ENCODE results near the gene C1orf167. TPM values are rescaled to one million over a fixed set of nuclear protein-coding genes. Genes with fewer than 3 reads are reported as not detected.

Gene C1orf167
- polyA plus RNA-seq, 4 donors = 0.10 to 0.15 TPM; not detected in 2

DNA sequence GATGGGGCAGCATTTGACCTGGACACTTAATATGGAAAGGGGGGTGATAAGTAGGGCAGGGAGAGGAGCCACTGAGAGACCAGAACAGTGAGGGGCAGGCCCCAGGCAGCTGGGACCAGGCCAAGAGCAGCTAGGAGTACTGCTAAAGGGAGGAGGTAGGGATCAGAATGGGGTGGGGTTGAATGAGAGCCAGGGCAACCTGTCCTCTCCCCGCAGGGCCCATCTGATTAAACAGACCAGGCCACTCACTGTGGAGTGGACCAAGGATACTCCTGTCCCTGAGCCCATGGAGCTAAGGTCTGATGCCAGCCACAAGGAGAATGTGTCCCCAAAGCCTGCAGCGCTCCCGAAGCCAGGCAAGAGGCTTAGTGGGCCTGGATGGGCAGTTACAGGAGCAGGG lies 2.1 kb downstream of the C1orf167 start:
- no peak for DNase-seq (ENCODE audit: low read depth in 4 of 4, low spot score in 3 of 4)

DNA sequence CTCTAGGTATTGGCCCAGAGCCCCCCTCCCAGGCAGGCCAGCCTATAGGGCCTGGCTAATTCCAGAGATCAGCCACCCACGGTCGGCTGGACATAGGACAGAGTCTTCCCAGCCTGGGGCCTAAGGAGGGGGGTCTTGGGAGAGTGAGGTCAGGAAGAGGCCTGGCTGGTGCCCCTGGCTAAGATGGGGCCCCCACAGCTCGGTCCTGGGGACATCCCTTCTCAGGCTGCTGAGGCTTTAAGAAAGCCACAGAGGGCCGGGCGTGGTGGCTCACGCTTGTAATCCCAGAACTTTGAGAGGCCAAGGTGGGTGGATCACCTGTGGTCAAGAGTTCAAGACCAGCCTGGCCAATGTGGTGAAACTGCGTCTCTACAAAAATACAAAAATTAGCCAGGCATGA lies 2.5 kb downstream of the C1orf167 start:
- DNase-seq (ENCODE audit: low read depth in 4 of 4, low spot score in 3 of 4) = no peak

DNA sequence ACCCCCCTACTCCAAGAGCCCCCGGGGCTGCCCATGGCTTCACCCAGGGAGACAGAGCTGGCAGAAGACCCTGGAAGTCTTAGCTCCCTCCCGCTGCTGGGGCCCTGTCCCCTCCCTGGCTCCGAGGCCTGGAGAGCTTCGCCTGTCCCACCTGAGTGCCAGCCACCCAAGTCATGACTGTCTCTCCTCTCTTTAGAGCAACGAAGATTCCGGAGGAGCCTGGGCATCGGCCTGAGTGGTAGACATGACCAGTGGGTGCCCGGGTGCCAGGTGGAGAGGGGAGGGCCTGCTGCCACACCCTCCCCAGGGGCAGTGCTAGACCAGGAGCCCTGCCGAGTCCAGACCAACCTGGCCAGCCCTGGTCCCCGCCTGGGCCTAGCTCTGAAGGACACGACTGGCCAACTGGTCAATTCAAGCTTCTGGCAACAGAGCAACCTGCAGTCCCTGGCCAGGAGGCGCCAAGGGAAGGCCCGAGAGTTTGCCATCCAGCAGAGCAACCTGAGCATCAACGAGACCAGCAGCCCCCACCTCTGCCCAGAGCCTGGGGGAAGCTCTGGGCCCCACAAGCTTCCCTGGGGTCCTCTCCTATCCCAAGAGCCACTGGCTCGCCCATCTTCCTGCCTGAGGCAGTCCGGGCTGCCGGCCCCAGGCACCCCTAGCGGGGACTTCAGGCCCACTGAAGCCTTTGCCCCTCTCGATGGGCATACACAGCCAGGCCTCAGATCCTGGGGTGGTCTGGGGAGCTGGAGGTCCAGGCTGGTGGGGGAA lies 3.9 kb downstream of the C1orf167 start:
- no peak for DNase-seq (ENCODE audit: low read depth in 4 of 4, low spot score in 3 of 4)

DNA sequence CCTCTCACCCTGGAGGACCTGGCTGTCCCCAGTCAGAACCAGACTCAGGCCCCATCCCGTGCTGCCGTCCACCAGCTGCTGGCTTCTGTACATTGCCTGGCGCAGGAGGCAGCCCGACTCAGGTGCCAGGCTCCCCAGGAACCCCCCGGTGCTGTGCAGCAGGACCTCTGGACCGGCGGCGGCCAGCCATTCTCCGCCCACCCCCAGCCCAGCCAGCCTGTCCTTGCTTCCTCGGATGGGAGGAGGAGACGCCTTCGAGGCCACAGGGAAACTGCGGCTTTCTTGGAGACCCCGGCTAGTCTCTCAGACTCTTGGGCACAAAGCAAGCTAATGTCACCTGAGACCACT lies 4.4 kb downstream of the C1orf167 start:
- DNase-seq (ENCODE audit: low read depth in 4 of 4, low spot score in 3 of 4) = no peak

DNA sequence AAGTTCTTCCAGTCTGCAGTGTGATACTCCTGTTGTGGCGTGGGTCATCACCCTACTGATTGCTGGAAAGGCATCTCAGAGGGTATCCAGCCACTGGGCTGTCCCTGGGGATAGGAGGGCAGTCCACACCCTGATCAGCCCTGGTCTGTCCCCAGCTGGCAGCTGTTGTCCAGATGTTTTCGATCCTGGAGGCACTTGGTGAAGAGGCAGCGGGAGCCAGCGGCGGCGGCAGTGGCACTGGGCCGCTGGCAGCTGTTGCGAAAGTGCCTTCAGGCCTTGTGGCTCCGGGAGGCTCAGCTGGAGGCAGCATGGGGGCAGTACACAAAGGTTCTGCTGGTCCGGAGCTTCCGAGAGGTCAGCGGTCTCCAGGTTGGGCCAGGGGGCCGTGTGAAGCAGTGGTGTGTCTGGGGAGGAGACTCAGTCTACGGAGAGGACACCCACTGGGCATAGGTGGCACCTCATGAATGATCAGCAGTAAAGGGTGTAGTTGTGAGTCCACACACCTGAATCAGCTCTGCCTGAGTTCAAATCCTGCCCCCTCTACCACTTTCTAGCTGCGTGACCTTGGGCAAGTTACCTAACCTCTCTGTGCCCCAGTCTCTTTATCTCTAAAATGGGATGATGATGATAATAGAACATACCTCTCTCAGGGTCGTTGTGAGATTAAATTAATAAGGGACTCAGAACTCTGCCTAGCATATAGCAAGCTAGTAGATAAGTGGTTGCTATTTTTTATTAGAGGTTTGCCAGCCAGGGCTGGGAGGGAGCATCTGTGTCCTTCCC lies 6.1 kb downstream of the C1orf167 start:
- DNase-seq (ENCODE audit: low read depth in 4 of 4, low spot score in 3 of 4) = no peak

DNA sequence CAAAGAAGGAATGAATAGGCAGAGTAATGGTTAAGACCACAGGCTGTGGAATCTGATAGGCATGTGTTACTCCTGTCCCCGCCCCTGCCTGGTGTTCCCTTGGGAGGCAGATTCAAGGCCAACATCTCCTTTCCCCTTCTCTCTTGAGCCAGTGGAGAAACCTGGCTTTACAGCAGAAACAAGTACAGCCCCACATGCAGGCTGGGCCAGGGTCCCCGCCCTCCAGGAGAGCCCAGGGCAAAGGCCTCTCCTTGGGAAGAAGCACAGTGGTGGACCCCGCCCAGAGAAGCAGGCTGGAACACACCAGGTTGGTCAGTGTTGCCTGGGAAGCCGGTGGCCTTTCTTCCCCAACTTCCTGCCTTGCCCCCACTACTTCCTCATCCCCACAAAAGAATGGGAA lies 6.8 kb downstream of the C1orf167 start:
- DNase-seq (ENCODE audit: low read depth in 4 of 4, low spot score in 3 of 4) = no peak

DNA sequence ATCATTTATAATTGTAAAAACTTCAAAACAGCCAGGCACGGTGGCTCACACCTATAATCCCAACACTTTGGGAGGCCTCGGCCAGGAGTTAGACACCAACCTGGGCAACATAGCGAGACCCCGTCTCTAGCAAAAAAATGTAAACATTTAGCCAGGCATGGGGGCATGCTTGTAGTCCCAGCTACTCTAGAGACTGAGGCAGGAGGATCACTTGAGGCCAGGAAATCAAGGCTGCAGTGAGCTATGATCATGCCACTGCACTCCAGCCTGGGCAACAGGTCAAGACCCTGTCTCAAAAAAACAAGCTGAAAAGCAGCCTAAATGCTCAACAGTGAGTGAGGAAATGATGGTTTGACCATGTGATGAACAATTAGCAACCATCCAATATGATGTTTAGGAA lies 7.3 kb downstream of the C1orf167 start:
- DNase-seq (ENCODE audit: low read depth in 4 of 4, low spot score in 3 of 4) = no peak

DNA sequence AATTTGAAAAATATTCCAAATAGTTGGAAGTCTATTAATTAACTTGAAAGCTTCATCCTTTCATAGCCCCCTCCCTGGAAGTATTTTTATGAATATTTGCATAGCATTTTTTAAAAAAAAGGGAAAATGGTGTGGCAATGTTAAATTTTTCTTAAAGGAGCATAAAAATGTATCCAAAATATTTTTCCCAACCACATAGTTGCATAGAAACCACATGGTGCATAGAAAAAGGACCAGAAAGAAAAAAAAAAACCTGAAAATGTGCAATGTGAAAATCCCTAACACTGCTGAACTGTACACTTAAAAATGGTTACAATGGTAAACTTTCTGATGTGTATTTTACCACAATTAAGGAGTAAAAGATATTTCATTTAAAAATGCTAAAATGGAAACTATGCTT lies 8.0 kb downstream of the C1orf167 start:
- no peak for DNase-seq (ENCODE audit: low read depth in 4 of 4, low spot score in 3 of 4)

DNA sequence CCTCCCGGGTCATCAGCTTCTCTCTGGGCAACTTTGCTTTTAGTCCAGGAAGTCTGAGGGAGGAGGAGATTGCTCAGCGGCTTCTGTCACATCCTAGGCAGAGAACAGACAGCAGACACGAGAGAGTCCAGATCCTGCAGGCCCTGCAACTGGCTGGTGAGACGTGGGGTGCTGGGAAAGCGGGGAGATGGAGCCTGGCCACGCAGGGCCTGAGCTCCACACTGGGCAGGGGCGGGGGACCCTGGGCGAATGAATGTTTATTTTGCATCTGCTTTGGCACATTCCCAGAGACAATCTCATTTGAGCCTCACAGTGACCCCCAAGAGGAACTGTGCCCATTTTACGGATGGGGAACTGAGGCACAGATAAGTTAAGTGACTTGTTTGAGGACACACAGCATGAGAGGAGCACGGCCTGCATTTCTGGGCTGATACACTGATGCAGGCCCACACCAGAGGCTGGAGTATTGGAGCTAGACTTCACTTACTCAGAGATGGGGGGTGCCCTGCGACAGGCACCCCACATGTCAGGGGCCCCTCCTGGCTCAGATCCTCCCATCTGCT lies 9.6 kb downstream of the C1orf167 start:
- no peak for DNase-seq (ENCODE audit: low read depth in 4 of 4, low spot score in 3 of 4)

DNA sequence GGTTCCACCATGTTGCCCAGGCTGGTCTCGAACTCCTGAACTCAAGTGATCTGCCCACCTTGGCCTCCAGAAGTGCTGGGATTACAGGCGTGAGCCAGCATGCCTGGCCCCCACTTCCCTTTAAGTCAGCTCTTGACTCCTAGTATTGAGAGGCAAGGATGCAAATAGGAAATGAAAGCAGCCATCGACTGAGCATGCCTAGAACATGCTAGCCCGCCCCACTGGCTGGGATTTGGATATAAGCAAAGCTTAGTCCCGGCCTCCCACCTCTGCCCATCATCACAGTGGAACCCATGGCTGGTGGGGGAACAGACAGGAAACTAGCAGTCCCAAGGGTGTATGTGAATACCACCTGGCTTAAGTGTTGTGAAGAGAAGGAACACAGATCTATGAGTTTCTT lies 10.5 kb downstream of the C1orf167 start:
- no peak for DNase-seq (ENCODE audit: low read depth in 4 of 4, low spot score in 3 of 4)

DNA sequence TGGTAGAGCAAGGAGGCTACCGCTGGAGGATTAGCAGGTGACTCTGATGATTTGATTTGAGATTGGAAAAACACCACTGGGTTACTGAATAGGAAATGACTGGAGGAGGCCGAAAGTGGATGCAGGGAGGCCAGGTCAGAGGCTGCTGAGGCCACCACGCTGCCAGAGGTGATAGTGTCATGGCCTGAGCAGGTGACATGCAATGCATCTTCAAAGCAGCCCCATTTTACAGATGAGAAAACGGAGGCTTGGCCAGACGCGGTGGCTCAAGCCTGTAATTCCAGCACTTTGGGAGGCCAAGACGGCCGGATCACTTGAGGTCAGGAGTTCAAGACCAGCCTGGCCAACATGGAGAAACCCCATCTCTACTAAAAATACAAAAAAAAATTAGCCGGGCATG lies 12.8 kb downstream of the C1orf167 start:
- DNase-seq (ENCODE audit: low read depth in 4 of 4, low spot score in 3 of 4) = no peak

DNA sequence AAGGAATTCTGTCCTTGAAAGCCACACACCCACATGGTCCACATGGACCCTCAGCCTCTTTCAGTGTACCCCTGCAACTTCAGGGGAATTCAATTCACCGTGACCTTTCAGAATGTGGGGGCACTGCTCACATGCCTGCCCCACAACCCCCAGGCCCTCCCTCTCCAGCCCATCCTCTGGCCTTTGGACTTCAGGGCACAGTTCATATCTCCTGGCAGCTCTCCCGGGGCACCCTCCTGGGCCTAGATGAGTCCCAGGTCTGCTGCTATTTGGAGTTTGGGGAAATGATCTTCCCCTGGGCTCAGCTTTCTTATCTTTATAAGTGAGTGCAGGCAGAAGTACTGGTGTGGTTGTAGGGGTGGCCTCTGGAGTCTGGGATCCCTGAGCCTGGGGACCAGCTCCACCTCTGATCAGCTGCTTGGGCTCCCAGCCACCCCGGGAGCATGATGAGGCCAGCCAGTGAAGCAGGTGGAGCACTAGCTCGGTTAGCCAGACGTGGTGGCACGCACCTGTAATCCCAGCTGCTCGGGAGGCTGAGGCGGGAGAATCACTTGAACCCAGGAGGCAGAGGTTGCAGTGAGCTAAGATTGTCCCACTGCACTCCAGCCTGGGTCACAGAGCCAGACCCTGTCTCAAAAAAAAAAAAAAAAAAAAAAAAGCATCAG lies 15.8 kb downstream of the C1orf167 start:
- no peak for DNase-seq (ENCODE audit: low read depth in 4 of 4, low spot score in 3 of 4)

DNA sequence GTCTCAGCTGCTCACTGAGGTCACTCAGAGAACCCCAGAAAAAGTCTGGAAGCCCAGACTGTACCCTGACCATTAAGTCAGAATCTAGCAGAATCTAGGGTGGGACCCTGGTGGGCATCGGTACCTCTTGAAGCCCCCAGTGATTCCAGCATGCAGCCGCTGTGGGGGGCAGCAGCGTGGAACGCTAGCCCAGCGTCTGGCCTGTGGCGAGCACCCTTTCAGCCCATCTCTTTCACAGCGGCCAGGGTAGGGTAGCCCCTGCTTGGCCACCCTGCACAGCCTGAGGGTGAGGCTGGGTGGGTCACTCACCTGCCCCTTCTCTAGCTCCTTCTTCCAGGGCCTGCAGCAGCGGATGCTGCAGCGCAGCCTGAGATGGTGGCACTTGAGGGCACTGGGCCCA lies 16.3 kb downstream of the C1orf167 start:
- no peak for DNase-seq (ENCODE audit: low read depth in 4 of 4, low spot score in 3 of 4)

DNA sequence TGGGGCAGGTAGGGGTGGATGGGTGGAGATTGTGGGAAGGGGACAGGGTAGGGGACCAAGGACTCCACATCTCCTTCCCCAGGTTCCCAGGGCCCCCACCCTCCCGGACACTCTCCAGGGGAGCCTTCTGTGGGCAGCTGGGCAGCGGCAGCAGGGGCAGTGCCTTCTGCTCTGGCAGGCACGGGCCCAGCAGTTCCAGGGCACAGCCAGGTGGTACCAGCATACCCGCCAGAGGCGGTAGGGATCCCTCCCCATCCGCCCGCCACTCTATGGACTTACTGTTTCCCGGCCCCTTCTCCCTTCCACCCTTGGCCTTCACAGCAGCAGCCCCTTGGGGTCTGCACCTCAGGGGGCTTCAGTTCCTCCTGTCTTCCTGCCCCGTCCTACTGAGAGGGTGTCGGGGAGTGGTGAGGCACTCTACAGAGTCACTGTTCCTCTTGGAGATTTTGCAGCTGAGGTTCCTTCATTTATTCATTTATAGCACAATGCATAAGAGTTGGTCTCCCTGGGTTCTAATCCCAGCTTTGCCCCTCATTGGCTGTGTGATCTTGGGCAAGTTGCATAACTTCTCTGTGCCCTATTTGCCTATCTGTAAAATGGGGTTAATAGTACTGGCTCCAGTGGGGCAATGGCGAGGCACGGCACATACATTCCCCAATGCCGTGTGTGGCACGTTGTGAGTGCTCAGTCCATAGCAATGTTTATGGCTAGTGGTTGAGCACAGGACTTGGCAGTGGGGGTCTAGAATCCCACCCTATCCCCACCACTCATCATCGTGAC lies 17.0 kb downstream of the C1orf167 start:
- no peak for DNase-seq (ENCODE audit: low read depth in 4 of 4, low spot score in 3 of 4)

DNA sequence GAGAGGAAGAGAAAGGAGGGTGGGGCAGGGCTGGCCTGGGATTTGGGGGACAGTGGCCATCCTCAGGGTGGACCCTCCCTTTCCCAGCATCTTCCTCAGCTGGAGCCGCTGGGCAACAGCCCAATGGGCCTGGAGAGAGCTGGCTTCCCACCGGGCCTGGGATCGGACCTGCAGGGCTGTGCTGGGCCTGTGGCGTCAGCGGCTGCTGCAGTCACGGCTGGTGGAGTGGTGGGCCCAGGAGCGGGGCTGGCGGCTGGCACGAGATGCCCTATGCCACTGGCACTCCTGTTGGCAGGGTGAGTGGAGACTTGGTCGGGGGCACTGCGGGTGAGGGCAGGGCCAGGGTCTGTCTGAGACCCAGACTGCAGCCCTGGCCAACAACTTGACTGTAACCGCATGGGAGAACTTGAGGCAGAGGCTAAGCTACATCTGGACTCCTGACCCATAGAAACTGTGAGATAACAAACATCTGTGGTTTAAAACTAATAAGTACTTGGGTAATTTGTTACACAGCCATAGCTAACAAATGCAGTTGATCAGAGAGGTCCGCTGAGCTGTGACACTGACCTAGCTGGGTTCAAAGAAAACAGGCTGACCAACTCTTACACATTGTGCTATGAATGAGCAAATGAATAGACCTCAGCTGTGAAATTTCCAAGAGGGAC lies 17.9 kb downstream of the C1orf167 start:
- no peak for DNase-seq (ENCODE audit: low read depth in 4 of 4, low spot score in 3 of 4)

DNA sequence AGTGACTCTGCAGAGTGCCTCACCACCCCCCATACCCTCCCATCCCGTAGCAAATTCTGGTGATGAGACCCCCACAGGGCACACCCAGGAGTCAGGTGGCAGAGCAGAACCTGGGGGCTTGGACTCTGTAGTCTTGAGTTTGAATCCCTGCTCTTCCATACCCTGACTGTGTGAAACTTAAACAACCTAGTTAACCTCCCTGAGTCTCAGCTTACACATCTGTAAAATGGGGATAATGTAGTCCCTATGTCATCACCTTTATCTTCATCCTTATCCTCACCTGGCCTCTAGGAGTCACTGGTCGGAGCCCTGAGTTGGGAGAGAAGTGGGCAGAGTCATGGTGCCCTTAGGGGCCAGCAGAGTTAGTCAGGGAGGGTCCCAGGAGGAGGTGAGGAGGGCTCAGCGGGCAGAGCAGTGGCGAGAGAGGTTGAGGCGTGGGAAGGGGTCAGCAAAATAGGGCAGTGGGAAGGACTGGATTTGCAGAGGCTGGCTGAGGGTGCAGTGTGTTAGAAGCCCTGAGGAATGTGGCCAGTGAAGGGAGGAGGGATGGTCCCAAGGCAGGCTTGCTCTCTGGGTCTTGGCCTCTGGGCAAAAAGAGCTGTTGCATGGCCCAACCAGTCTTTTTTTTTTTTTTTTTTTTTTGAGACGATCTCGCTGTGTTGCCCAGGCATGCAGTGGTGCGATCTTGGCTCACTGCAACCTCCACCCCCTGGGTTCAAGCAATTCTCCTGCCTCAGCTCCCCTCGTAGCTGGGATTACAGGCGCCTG lies 18.6 kb downstream of the C1orf167 start:
- no peak for DNase-seq (ENCODE audit: low read depth in 4 of 4, low spot score in 3 of 4)

DNA sequence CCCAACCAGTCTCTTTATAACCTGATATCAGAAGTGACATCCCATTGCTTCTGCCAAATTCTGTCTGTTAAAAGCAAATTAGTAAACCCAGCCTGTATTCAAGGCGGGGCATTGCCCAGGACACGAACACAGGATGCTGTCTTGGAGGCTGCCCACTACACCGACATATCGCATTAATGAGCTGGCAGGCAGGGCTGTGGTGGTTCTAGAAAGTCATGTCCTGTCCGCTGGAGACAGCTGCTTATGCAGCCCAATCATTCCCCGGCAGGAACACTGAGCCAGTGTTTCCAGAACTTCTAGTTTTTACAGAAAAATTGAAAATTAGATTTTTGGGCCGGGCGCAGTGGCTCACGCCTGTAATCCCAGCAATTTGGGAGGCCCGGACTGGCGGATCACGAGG lies 19.3 kb downstream of the C1orf167 start:
- DNase-seq (ENCODE audit: low read depth in 4 of 4, low spot score in 3 of 4) = no peak

DNA sequence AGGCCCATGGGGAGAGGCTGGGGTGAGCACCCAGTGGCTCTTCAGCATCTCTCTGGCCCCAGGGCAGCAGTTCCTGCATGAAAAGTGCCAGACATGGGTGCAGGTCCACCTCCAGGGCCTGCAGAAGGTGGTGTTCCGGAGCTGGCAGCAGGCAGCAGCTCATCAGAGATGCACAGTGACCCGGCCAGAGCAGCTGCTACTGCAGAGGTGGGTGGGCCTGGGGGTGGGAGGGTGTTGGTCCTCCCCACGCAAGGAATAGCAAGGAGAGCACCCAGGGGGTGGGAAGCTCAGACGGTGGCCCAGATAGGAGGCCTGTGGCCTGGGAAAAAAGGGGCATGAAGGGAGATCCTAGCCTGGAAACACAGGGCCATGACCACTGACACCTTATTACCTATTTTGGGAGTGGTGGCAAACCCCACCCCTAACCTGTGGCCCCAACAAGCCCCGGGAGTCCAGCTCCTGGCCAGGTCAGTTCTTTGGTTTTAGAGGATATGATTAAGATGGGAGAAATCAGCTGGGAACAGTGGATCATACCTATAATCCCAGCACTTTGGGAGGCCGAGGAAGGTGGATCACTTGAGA lies 20.2 kb downstream of the C1orf167 start:
- no peak for DNase-seq (ENCODE audit: low read depth in 4 of 4, low spot score in 3 of 4)

DNA sequence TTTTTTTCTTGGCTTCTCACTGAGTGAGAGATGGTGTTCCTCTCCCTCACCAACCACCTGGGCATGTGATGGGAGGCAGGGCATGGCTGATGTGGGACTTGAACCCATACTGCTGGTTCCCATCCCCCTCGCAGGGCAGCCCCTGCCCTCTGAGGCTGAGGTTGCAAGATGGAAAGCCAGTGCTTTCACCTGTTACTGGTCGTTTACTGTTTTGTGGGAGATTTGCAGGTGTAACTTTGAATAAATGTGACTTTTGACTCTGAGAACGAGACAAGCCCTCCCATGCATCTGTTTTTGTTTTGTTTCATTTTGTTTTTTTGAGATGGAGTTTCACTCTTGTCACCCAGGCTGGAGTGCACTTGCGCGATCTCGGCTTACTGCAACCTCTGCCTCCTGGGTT lies 21.6 kb downstream of the C1orf167 start:
- DNase-seq (ENCODE audit: low read depth in 4 of 4, low spot score in 3 of 4) = no peak

Measured in left renal pelvis (tissue), 4 donors.